ENCODE results near the gene TCN2. TPM values are rescaled to one million over a fixed set of nuclear protein-coding genes. Genes with fewer than 3 reads are reported as not detected.

TCN2 gene
- total and polyA plus RNA-seq, 9 of the 15 experiments (the other 6 are each of a cell fraction or from before 2014, with no cell fraction given), result 0.88 to 5.4 (median 1.7) TPM

- TF ChIP-seq, protein P1, sequence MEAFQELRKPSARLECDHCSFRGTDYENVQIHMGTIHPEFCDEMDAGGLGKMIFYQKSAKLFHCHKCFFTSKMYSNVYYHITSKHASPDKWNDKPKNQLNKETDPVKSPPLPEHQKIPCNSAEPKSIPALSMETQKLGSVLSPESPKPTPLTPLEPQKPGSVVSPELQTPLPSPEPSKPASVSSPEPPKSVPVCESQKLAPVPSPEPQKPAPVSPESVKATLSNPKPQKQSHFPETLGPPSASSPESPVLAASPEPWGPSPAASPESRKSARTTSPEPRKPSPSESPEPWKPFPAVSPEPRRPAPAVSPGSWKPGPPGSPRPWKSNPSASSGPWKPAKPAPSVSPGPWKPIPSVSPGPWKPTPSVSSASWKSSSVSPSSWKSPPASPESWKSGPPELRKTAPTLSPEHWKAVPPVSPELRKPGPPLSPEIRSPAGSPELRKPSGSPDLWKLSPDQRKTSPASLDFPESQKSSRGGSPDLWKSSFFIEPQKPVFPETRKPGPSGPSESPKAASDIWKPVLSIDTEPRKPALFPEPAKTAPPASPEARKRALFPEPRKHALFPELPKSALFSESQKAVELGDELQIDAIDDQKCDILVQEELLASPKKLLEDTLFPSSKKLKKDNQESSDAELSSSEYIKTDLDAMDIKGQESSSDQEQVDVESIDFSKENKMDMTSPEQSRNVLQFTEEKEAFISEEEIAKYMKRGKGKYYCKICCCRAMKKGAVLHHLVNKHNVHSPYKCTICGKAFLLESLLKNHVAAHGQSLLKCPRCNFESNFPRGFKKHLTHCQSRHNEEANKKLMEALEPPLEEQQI (IDR thresholded peaks at IDR 0.05), result no peak
- no peak for TF ChIP-seq CREBBP (IDR thresholded peaks at IDR 0.05; ENCODE audit: low read depth, low read length)
- TF ChIP-seq NCOA4 (IDR thresholded peaks at IDR 0.05; ENCODE audit: partially characterized antibody), result no peak
- TF ChIP-seq HDGF (IDR thresholded peaks at IDR 0.05), result no peak
- peak; percentile 91 for TF ChIP-seq NFE2 (IDR thresholded peaks at IDR 0.05; ENCODE audit: low read depth)
- no peak for TF ChIP-seq IFI16 (CRISPR knock-in tag; IDR thresholded peaks at IDR 0.05)
- no peak for TF ChIP-seq TAF7 (tag; IDR thresholded peaks at IDR 0.05)
- TF ChIP-seq, protein P2, sequence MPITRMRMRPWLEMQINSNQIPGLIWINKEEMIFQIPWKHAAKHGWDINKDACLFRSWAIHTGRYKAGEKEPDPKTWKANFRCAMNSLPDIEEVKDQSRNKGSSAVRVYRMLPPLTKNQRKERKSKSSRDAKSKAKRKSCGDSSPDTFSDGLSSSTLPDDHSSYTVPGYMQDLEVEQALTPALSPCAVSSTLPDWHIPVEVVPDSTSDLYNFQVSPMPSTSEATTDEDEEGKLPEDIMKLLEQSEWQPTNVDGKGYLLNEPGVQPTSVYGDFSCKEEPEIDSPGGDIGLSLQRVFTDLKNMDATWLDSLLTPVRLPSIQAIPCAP (CRISPR knock-in tag; IDR thresholded peaks at IDR 0.05; ENCODE audit: borderline replicate concordance), result no peak
- no peak for TF ChIP-seq CHD1 (IDR thresholded peaks at IDR 0.05; ENCODE audit: low read length)
- TF ChIP-seq, protein P3, sequence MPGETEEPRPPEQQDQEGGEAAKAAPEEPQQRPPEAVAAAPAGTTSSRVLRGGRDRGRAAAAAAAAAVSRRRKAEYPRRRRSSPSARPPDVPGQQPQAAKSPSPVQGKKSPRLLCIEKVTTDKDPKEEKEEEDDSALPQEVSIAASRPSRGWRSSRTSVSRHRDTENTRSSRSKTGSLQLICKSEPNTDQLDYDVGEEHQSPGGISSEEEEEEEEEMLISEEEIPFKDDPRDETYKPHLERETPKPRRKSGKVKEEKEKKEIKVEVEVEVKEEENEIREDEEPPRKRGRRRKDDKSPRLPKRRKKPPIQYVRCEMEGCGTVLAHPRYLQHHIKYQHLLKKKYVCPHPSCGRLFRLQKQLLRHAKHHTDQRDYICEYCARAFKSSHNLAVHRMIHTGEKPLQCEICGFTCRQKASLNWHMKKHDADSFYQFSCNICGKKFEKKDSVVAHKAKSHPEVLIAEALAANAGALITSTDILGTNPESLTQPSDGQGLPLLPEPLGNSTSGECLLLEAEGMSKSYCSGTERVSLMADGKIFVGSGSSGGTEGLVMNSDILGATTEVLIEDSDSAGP (CRISPR knock-in tag; IDR thresholded peaks at IDR 0.05), result no peak
- peak; percentile 99 for TF ChIP-seq BMI1 (IDR thresholded peaks at IDR 0.05; ENCODE audit: low read length)
- no peak for TF ChIP-seq CC2D1A (IDR thresholded peaks at IDR 0.05)
- TF ChIP-seq BHLHE40 (IDR thresholded peaks at IDR 0.05; ENCODE audit: low read length), result peak; percentile 98
- peak; percentile 67; the same call in 1 of the 2 replicates for TF ChIP-seq NBN (IDR thresholded peaks at IDR 0.05; ENCODE audit: low read depth)
- TF ChIP-seq RBM25 (IDR thresholded peaks at IDR 0.05; ENCODE audit: low read depth, low read length, severe bottlenecking), result no peak
- no peak for TF ChIP-seq TARDBP (IDR thresholded peaks at IDR 0.05)
- no peak for TF ChIP-seq ZNF830 (CRISPR knock-in tag; IDR thresholded peaks at IDR 0.05)
- no peak for TF ChIP-seq SMAD1 (IDR thresholded peaks at IDR 0.05; ENCODE audit: low read depth, low read length, partially characterized antibody)
- TF ChIP-seq ZNF551 (CRISPR knock-in tag; IDR thresholded peaks at IDR 0.05), result no peak
- TF ChIP-seq ZNF696 (CRISPR knock-in tag; conservative IDR thresholded peaks at IDR 0.05), result no peak
- TF ChIP-seq MYNN (IDR thresholded peaks at IDR 0.05), result peak; percentile 100
- TF ChIP-seq MYNN (CRISPR knock-in tag; IDR thresholded peaks at IDR 0.05), result peak; percentile 98
- peak in 1 of 2 experiments; percentile 16; a peak in 1 of 4 replicates for TF ChIP-seq RCOR1 (IDR thresholded peaks at IDR 0.05; ENCODE audit: borderline replicate concordance in 1 of 2, low read depth in 2 of 2, low read length in 2 of 2)
- no peak for TF ChIP-seq ZNF263 (CRISPR knock-in tag; IDR thresholded peaks at IDR 0.05; ENCODE audit: borderline replicate concordance)
- TF ChIP-seq BDP1 (IDR thresholded peaks at IDR 0.05; ENCODE audit: insufficient read depth, insufficient read length), result no peak
- no peak for TF ChIP-seq KAT8 (IDR thresholded peaks at IDR 0.05; ENCODE audit: low read depth)
These were observed 15.2 kb upstream of the TCN2 start, which contains the start of gene PES1 (continued) for GRCh38 chr22:30591588-30592359.

Measured in K562 (cell line).